Subcutaneous adipose tissue (tissue), 4 donors: ENCODE data around the gene TBC1D16. TPM values are rescaled to one million over a fixed set of nuclear protein-coding genes. Genes with fewer than 3 reads are reported as not detected.

Source experiments
- total RNA-seq, 4 donors: library from RNA; depleted of rRNA; stranded (reverse); fragments of >200 nt; gene quantifications; one replicate each; pipeline ENCODE4 v1.1.0, GENCODE V29; 2016
- TF ChIP-seq, protein P1 (sequence below): fragments of 450-650 bp; IDR thresholded peaks from one replicate; pipeline ENCODE4 v1.5.1; 2016; ENCODE audit warnings: low read depth, mild to moderate bottlenecking, control low read depth, antibody characterized with exemption, moderate library complexity

Gene TBC1D16
- total RNA-seq, 4 donors from 2014 or later: 43.5 to 115 (median 60.5) TPM

DNA sequence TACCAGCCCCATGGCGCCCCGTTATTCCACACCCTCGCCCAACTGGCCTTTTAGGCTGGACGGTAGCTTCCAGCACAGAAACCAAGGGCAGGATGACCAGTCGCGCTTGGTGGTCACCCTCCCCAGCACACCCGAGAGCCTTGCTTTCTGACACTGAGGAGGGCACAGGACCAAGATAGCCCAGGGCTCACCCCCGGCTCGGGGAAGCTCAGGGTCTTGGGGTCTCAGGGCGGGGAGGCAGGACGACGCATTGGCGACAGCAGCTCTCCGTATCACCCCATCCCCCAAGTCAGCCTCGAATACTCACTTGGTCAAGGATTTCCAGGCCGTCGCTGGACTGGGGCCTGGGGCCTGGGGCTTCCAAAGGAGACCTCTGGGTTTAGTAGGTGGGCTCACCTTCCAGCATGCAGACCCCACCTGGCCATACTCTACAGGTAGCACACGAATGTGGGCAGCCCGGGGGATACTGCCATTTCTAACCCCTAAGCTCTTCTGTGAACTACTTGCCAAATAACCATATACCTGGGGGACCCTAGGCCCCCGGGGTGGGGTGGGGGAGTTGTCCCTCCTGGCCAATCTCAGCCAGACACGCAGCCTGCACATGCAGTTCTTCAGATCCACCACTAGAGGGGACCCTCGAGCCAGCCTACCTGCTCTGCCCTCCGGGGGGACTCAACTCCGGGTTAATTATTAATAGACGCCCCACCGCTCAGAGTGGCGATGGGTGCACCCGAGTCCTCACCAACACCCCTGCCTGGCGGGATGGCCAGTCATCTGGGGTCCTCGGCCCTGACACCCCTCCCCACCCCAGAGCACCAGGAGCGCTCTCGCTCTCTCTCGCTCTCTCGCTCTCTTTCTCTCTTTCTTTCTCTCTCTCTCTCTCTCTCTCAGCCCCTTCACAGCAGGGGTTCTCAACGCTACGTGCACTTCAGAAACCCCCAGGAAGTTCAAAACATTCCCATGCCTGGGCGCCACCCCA lies 30.0 kb downstream of the TBC1D16 start:
- TF ChIP-seq, protein P1, sequence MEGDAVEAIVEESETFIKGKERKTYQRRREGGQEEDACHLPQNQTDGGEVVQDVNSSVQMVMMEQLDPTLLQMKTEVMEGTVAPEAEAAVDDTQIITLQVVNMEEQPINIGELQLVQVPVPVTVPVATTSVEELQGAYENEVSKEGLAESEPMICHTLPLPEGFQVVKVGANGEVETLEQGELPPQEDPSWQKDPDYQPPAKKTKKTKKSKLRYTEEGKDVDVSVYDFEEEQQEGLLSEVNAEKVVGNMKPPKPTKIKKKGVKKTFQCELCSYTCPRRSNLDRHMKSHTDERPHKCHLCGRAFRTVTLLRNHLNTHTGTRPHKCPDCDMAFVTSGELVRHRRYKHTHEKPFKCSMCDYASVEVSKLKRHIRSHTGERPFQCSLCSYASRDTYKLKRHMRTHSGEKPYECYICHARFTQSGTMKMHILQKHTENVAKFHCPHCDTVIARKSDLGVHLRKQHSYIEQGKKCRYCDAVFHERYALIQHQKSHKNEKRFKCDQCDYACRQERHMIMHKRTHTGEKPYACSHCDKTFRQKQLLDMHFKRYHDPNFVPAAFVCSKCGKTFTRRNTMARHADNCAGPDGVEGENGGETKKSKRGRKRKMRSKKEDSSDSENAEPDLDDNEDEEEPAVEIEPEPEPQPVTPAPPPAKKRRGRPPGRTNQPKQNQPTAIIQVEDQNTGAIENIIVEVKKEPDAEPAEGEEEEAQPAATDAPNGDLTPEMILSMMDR: no peak

DNA sequence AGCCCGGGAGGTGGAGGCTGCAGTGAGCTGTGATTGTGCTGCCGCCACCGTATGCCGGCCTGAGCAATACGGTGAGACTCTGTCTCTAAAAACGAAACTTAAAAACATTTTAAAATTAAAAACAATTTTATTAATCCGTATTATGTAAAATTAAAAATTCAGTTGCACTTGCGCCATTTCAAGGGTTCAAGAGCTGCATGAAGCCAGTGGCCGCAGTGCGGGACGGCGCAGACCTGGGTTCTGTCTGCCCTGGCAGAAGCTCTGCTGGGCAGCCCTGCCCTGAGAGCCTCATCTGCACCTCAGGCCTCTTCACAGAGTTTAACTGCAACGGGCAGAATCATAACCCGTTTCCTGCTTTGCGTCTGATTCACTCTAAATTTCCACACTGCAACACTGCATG lies 31.7 kb downstream of the TBC1D16 start:
- TF ChIP-seq, protein P1: no peak

DNA sequence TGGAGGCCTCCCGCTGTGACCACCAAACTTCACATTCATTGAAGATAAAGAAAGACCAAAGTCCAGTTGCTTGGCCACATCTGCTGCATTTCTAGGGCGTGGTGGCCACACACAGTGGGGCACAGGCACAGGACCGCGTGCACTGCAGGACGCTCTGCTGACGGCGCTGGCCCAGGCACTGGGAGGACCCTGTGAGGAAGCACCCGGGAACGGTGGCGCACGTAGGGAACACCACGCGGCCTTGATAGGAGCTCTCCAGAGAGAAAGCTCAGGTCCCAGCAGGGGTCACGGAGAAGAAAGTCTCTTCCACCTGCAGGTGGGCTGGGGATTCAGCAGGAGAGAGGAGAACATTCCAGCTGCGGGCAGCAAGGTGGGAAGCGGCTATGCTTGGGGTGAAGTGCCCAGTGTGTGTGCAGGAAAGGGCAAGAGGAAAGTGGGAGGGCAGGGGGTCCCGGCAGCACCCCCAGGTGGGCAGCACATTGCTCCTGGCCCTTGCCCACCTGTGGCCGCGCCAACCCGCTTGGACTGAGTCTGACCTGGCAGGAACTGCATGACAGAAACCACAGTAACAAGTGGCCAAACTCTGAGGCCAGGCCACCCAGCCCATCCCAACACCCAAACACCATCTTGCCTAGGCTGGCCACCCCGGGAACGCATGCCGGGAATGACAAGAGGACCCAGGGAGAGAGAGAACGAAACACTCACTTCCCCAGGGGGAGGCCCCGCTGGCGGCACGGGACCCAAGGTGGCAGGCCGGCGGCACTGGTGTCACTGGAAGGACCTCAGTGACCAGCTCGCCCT lies 32.8 kb downstream of the TBC1D16 start:
- TF ChIP-seq, protein P1: no peak

DNA sequence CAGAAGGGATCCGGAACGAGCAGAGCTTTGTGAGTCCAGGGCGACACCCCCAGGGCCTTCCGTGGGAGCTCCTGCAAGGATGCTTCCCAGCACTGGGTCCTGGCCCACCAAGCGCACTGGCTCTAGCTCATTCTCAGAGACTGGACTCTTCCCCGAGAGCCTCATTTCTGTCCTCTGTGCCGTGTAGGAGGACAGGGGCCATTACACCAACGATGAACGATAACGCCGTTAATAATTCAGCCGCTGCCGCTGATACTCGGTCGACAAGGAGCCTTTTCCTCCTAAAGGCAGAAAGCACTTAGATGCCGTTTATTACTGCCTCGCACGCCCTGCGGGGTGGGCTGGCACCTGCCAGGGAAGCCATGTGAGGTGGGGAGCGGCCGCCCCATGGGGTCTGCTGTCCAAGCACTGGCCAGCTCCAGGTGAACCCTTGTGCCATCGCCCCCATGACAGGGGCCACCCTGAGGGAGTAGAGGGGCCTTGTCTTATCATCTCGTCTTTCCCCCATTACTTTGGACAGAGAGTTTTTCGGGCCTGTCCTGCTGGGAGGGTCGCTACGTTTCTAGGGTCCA lies 33.5 kb downstream of the TBC1D16 start:
- TF ChIP-seq, protein P1: no peak

DNA sequence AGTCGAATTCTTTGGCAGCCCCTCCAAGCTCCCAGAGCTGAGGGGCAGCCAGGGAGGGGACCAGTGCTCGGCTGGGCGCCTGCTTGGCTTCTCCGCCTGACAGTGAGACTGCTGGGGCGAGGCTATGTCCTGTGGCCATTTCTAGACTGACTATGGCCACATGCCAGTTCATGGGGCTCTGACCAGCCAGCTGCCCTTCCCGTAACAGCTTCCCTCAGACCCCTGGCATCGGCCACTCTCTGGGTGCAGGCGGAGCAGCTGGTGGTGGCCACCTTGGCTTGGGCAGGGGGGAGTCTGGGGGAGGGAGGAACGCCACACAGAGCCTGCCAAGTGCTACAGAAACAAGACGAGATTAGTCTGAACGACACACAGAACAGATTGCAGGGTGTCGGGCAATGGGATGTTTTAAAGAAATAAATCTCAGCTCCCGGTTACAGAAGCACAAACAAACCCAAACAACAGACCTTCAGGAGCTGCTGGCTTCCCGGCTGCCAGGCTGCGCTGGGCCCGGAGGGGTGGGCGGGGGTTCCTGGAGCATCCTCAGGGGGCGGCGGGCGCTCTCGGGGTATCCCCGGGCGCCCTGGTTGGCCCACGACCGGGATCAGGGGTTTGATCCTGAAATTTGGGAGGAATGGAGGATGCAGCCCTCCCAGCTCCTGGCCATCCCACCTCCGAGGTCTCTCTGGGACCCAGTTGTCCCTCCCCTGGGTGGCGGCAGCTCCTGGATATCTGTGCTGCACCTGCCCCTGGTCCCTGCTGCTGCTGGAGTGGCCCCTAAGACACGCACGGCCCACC lies 34.5 kb downstream of the TBC1D16 start:
- TF ChIP-seq, protein P1: no peak

DNA sequence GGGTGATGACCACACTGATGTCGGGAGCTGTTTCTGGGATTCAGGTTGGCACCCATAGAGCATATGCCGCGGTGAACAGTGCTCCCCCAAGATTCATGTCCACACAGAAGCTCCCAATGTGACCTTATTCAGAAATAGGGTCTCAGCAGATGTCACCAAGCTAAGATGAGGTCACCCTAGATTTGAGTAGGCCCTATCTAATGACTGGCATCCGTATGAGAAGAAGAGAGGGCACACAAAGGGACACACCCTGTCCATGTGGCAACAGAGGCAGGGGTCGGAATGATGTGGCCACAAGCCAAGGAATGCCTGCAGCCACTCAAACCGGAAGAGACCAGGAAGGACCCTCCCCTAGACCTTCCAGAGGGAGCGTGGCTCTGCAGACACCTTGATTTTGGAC lies 35.5 kb downstream of the TBC1D16 start:
- TF ChIP-seq, protein P1: no peak
